ENCODE measurements around the gene PTGFRN.

The PTGFRN gene

DNA sequence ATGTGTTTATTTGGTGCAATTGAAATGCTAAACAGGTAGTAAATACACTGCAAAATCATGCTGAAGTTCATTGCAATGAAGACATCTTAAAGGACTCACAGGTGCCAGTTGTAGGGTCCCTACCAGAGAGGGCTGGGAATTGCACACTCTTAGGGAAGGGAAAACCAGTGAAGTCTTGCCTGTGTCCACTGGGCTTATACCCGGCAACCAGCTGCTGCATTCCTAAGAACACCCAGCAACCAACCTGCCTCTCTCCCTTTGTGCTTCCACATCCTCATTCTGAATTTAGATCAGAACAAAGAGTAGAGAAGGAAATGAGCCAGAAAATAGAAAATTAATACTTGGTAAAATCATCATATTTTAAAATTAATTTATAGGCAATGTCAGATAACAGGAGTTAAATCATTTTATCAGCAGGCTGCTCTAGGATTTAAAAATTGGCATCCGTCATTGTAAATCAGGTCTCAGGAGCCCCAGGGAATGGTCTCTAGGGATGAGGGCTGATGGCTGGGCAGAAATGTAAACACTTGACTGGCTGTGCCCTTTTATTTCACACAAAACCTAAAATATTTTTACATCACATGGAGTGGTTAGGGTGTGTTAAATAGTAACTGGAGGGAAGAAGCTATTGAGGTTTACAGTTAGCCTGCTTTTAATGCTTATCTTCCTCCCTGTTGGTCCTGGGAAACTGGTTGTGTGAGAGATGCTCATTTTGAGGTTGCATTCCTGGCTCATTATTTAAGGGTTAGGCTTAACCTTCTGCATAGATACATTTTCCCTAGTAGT lies 31.3 kb downstream of the PTGFRN start:
- no peak for DNase-seq (ENCODE audit: low spot score)
- no peak for FAIRE-seq

DNA sequence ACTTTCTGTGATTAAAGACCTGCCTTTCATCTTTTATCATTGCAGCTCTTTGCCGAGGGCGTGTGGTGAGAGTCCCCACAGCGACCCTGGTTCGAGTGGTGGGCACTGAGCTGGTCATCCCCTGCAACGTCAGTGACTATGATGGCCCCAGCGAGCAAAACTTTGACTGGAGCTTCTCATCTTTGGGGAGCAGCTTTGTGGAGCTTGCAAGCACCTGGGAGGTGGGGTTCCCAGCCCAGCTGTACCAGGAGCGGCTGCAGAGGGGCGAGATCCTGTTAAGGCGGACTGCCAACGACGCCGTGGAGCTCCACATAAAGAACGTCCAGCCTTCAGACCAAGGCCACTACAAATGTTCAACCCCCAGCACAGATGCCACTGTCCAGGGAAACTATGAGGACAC lies 32.0 kb downstream of the PTGFRN start:
- DNase-seq (ENCODE audit: low spot score) (no peak), FAIRE-seq (no peak)

GRCh38 chr1:116942344-116942743 lies 32.6 kb downstream of the PTGFRN start:
- FAIRE-seq = no peak
- no peak for DNase-seq (ENCODE audit: low spot score)

GRCh38 chr1:116943438-116943837 lies 33.7 kb downstream of the PTGFRN start:
- no peak for FAIRE-seq

GRCh38 chr1:116944613-116945012 lies 34.9 kb downstream of the PTGFRN start:
- FAIRE-seq = no peak
- DNase-seq (ENCODE audit: low spot score) = no peak

More at GRCh38 chr1:116943438-116943837, 33.7 kb downstream of the PTGFRN start:
- no peak for DNase-seq (ENCODE audit: low spot score)

GRCh38 chr1:116945421-116945820 lies 35.7 kb downstream of the PTGFRN start:
- no peak for FAIRE-seq
- DNase-seq (ENCODE audit: low spot score) = no peak

GRCh38 chr1:116945996-116946395 lies 36.3 kb downstream of the PTGFRN start:
- FAIRE-seq (no peak), DNase-seq (ENCODE audit: low spot score) (no peak)

GRCh38 chr1:116947092-116947860 lies 37.6 kb downstream of the PTGFRN start:
- FAIRE-seq = no peak

GRCh38 chr1:116948046-116948445 lies 38.3 kb downstream of the PTGFRN start:
- no peak for FAIRE-seq
- no peak for DNase-seq (ENCODE audit: low spot score)

More at GRCh38 chr1:116947092-116947860, 37.6 kb downstream of the PTGFRN start:
- DNase-seq (ENCODE audit: low spot score) = no peak

- DNase-seq (ENCODE audit: low spot score) = no peak
- no peak for FAIRE-seq
Observed at GRCh38 chr1:116948642-116949041, 38.9 kb downstream of the PTGFRN start.

DNA sequence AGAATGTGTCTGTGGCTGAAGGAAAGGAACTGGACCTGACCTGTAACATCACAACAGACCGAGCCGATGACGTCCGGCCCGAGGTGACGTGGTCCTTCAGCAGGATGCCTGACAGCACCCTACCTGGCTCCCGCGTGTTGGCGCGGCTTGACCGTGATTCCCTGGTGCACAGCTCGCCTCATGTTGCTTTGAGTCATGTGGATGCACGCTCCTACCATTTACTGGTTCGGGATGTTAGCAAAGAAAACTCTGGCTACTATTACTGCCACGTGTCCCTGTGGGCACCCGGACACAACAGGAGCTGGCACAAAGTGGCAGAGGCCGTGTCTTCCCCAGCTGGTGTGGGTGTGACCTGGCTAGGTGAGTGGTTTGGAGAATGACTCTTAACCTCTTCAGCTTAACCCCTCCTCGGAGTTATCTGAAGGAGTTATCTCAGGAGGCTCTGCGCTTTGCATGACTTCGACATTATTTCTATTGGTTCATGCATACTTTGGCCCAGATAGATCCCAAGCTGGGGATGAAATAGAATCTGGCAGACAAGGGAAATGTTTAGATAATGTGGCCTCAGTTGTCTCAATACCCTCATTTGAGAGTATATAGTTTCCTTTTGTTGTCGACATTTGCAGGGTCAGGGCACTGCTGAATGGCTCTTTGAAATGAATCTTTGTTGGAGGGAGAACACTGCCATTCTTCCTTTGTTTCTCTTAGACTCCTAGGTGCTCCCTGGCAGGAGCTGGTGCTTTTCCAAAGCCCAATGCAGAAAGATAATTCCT lies 39.7 kb downstream of the PTGFRN start:
- no peak for DNase-seq (ENCODE audit: low spot score)
- no peak for FAIRE-seq

GRCh38 chr1:116950517-116951199 lies 40.9 kb downstream of the PTGFRN start:
- no peak for FAIRE-seq
- DNase-seq (ENCODE audit: low spot score) = no peak

DNA sequence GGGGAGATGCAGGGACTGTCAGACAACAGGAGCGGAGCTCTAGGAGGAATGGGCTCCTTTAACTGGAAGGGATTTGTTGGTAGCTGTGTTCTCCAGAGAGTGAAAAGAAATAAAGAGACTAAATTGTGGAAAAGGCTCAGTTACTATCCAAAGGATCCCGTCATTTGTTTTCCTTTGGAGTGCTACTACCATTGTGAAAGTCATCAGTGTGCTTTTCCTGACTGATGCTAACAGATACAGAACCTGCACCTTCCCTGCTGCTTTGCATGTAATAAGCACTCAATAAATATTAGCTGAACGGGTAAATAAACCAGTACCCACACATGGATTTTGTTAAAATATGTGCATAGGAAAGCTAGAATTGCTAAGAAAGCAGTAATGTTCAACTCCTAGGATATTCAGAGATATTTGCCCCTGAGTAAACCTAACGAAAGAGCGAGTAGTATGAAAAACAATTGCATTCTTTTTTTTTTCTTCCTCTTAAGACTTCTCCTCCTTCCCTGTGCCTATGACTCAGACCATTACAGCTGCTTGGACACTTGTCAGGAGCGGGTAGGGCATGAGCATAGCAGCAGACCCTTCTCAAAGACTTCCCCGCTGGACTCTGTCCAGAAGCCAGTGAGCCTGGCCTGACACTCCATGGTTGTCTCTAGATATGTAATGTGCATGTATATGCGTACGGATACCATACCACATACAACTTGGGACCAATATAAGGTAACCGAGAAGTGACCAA lies 41.7 kb downstream of the PTGFRN start:
- no peak for FAIRE-seq
- DNase-seq (ENCODE audit: low spot score) = no peak

GRCh38 chr1:116952738-116953275 lies 43.1 kb downstream of the PTGFRN start:
- DNase-seq (ENCODE audit: low spot score) (no peak), FAIRE-seq (no peak)

DNA sequence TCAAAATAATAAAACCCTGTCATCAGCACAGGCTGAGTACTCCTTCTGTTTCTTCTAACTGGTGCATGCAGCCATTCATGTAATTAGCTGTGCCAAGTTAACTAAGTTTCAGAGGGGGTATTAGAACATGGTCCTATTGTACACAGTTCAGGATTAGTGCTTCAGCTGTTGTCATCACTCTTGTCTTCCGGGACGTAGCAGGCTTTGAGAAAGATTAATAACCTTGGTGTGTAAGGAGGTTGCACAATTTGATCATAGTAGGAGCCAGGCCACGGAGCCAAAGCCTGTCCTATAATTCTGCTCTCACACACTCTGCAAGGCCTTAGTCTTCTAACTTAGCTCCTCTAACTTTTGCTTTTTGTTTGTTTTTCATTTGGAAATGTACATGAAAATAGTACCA lies 44.7 kb downstream of the PTGFRN start:
- DNase-seq (ENCODE audit: low spot score) = no peak
- no peak for FAIRE-seq

DNA sequence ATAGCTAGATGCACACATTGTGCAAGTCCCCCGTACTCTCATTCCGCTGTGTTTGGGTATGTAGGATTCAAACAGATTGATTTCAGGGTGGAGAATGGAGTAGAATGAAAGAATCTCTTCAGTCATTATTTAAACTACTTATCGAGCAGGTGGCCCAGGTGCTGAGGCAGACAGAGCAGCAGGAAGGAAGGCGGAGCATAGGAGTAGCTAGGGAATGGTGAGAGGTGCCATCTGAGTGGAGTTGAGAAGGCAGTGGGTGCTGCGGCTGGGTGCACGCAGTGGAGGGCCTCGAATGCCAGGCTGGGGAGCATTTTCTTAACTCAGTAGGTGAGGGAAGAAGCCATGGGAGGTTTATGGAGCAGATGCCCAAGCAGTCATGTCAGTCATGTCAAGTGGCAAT lies 46.7 kb downstream of the PTGFRN start:
- no peak for DNase-seq (ENCODE audit: low spot score)
- no peak for FAIRE-seq

GRCh38 chr1:116957646-116958045 lies 47.9 kb downstream of the PTGFRN start:
- DNase-seq (ENCODE audit: low spot score) (no peak), FAIRE-seq (no peak)

DNA sequence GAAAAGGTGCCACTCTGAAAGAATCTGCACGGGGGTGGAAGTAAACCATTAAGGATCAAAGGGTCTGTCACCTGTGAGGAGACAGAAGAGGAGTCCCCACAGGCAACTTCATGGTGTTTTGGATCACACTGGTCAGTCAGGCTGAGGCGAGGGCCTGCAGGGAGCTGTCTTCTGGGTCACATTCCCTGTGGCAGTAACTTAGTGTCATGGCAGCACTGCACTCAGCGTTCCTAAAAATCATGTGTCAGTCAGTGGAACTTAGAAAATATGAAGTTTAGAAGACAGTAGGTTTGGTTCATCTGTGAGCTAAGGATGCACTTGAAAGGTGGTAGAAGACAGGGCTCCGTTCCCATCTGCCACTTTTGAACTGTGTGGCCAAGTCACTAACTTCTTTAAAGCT lies 48.4 kb downstream of the PTGFRN start:
- FAIRE-seq (no peak), DNase-seq (ENCODE audit: low spot score) (no peak)

DNA sequence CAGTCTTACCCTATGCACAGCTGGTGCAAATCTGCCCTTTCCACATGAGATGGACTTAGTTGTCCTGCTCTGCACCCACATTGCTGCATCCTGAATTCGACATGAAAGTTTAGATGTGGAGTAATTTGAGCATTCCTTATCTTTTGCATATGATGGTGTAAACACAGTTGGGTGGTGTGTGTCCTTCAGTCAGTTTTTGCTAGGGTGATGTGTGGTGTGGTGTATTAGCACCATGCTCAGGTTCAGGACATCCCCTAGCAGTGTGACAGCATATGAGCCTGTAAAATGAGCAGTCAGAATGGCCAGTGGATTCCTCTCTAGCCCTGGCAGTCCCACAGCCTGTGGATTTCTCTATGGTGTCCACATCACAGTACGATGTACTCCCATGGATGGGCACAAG lies 49.3 kb downstream of the PTGFRN start:
- DNase-seq (ENCODE audit: low spot score) (no peak), FAIRE-seq (no peak)

DNA sequence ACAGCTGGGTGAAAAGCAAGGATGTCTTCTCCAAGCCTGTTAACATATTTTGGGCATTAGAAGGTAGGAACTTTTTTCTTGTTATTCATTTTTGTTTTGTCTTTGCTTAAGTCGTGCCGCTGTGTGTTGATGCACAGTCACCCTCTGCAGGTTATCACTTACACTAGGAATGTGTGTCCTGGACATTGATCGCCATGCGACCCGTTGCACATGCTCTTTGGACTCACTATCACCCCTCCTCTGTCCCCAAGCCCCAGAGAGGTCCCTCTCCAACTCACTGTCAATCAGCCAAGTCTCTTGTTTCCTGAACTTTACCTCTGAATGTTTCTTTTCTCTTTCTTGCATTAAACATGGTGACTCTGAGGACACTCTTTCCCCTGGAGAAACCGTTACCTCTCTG lies 51.9 kb downstream of the PTGFRN start:
- DNase-seq (ENCODE audit: low spot score) (no peak), FAIRE-seq (no peak)
